ENCODE measurements around the gene MEIOSIN. TPM values are rescaled to one million over a fixed set of nuclear protein-coding genes. Genes with fewer than 3 reads are reported as not detected.

Gene MEIOSIN
- total and polyA plus RNA-seq, 2 donors (not counting 1 experiment from before 2014, with no cell fraction given): not detected

Other genes starting within 250 kb of the MEIOSIN start
- 0.76 and 3.0 TPM in 2 replicates for gene RTN2, start 236.4 kb upstream of the MEIOSIN start, total RNA-seq
- 1.1 and 2.4 TPM in 2 replicates for gene RTN2, start 236.4 kb upstream of the MEIOSIN start, polyA plus RNA-seq
- gene PPM1N, start 235.0 kb upstream of the MEIOSIN start, total RNA-seq: 2.6 and 2.7 TPM in 2 replicates
- gene PPM1N, start 235.0 kb upstream of the MEIOSIN start, polyA plus RNA-seq: 6.5 and 6.8 TPM in 2 replicates
- 108 TPM in 2 replicates for gene VASP, start 226.0 kb upstream of the MEIOSIN start, total RNA-seq
- gene VASP, start 226.0 kb upstream of the MEIOSIN start, polyA plus RNA-seq: 67.4 and 79.5 TPM in 2 replicates
- gene OPA3, start 148.6 kb upstream of the MEIOSIN start, total RNA-seq: 11.2 and 11.4 TPM in 2 replicates
- 6.2 and 7.3 TPM in 2 replicates for gene OPA3, start 148.6 kb upstream of the MEIOSIN start, polyA plus RNA-seq
- not detected in 2 replicates for gene GPR4, start 131.2 kb upstream of the MEIOSIN start, total RNA-seq
- gene GPR4, start 131.2 kb upstream of the MEIOSIN start, polyA plus RNA-seq: not detected in 2 replicates
- 88.5 and 102 TPM in 2 replicates for gene EML2, start 94.0 kb upstream of the MEIOSIN start, total RNA-seq
- 75.0 and 83.0 TPM in 2 replicates for gene EML2, start 94.0 kb upstream of the MEIOSIN start, polyA plus RNA-seq
- gene GIPR, start 65.2 kb upstream of the MEIOSIN start, total RNA-seq: 2.3 and 2.9 TPM in 2 replicates
- gene GIPR, start 65.2 kb upstream of the MEIOSIN start, polyA plus RNA-seq: 0.43 and 2.3 TPM in 2 replicates
- 353 and 368 TPM in 2 replicates for gene SNRPD2, start 41.5 kb upstream of the MEIOSIN start, total RNA-seq
- 241 and 281 TPM in 2 replicates for gene SNRPD2, start 41.5 kb upstream of the MEIOSIN start, polyA plus RNA-seq
- gene QPCTL, start 40.8 kb upstream of the MEIOSIN start, total RNA-seq: 50.9 and 61.3 TPM in 2 replicates
- 8.8 and 9.4 TPM in 2 replicates for gene QPCTL, start 40.8 kb upstream of the MEIOSIN start, polyA plus RNA-seq
- gene FBXO46, start 2.5 kb upstream of the MEIOSIN start, total RNA-seq: 43.7 and 44.5 TPM in 2 replicates
- gene FBXO46, start 2.5 kb upstream of the MEIOSIN start, polyA plus RNA-seq: 19.1 and 19.9 TPM in 2 replicates
- gene SIX5, start 35.8 kb downstream of the MEIOSIN start, total RNA-seq: 2.1 and 2.4 TPM in 2 replicates
- gene SIX5, start 35.8 kb downstream of the MEIOSIN start, polyA plus RNA-seq: 1.4 and 1.5 TPM in 2 replicates
- gene DMPK, start 49.1 kb downstream of the MEIOSIN start, total RNA-seq: 58.3 and 63.0 TPM in 2 replicates
- 28.7 and 41.1 TPM in 2 replicates for gene DMPK, start 49.1 kb downstream of the MEIOSIN start, polyA plus RNA-seq
- 86.4 and 91.2 TPM in 2 replicates for gene DMWD, start 59.4 kb downstream of the MEIOSIN start, total RNA-seq
- gene DMWD, start 59.4 kb downstream of the MEIOSIN start, polyA plus RNA-seq: 22.5 and 25.1 TPM in 2 replicates
- gene RSPH6A, start 81.9 kb downstream of the MEIOSIN start, total RNA-seq: 0.62 and 0.73 TPM in 2 replicates
- gene RSPH6A, start 81.9 kb downstream of the MEIOSIN start, polyA plus RNA-seq: 0.03 TPM in 1 of 2 replicates, not detected in the other
- 131 and 138 TPM in 2 replicates for gene SYMPK, start 129.7 kb downstream of the MEIOSIN start, total RNA-seq
- gene SYMPK, start 129.7 kb downstream of the MEIOSIN start, polyA plus RNA-seq: 107 and 119 TPM in 2 replicates
- not detected in 2 replicates for gene FOXA3, start 130.9 kb downstream of the MEIOSIN start, total RNA-seq
- gene FOXA3, start 130.9 kb downstream of the MEIOSIN start, polyA plus RNA-seq: not detected in 2 replicates
- 32.9 and 33.9 TPM in 2 replicates for gene IRF2BP1, start 152.7 kb downstream of the MEIOSIN start, total RNA-seq
- 10.9 and 14.9 TPM in 2 replicates for gene IRF2BP1, start 152.7 kb downstream of the MEIOSIN start, polyA plus RNA-seq
- gene MYPOP, start 169.2 kb downstream of the MEIOSIN start, total RNA-seq: 10.7 and 12.1 TPM in 2 replicates
- 5.1 and 5.7 TPM in 2 replicates for gene MYPOP, start 169.2 kb downstream of the MEIOSIN start, polyA plus RNA-seq
- not detected in 2 replicates for gene NANOS2, start 181.3 kb downstream of the MEIOSIN start, total RNA-seq
- gene NANOS2, start 181.3 kb downstream of the MEIOSIN start, polyA plus RNA-seq: not detected in 2 replicates
- gene NOVA2, start 240.4 kb downstream of the MEIOSIN start, total RNA-seq: 0.19 TPM in 1 of 2 replicates, not detected in the other
- gene NOVA2, start 240.4 kb downstream of the MEIOSIN start, polyA plus RNA-seq: not detected in 2 replicates

All from B cell (primary cell).